HG03575 (cell line): Measurements from ENCODE around the gene LILRA5.
"Not testable (repeated sequence)": the region's sequence is repeated elsewhere in the genome, so short reads cannot be mapped to it uniquely, and the experiment has no call there.

Experiments
- ATAC-seq: cut with Tn5 transposase; IDR thresholded peaks from one replicate; pipeline ENCODE4 v1.9.1; 2021; ENCODE audit not compliant: unreplicated experiment, insufficient number of reproducible peaks, low FRiP score; ENCODE audit errors: extremely low read depth

LILRA5 gene

DNA sequence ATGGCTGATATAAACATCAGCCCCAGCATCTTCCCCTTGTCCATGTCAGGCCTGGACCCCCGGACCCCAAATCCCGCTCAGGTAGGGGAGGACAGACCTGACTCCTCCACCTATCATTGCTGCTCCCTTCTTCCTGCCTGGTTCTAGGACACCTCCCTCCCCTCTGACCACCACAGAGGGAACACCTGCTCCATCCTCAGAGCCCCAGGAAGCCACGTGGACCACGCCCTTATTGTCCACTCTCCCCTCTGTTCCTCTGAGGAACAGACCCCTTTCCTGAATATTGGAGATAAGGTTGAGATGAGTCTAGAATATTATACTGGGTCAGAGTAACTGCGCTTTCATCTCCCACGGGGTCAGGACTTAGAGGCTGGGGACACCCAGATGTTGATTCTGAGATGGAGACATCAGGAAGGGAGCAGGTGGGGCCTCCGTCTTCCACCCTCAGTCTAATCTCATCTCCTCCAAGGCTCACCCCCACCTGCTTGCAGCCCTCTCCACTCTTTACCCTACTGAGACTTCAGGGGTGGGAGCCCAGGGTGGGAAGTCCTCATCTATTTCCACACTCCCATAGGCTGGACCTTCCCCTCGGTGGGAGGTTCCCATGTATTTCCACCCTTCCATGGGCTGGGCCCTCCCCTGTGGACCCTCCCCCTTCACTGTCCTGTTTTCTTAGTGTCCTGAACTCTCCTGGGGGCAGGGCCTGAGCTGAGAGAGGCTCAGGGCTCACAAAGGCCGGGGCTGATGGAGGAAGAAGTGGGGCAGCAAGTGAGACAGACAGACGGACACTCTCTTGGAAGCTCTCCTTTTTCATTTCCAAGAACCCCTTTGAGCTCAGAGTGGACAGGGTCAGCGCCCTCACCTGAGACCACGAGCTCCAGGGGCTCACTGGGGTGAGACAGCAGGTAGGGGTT is 23.3 kb upstream of the LILRA5 start:
- ATAC-seq, result no peak

- ATAC-seq, result no peak
Observed at GRCh38 chr19:54335164-54335563, 22.2 kb upstream of the LILRA5 start.

- no peak for ATAC-seq
Observed at GRCh38 chr19:54333586-54334298, 20.8 kb upstream of the LILRA5 start.

DNA sequence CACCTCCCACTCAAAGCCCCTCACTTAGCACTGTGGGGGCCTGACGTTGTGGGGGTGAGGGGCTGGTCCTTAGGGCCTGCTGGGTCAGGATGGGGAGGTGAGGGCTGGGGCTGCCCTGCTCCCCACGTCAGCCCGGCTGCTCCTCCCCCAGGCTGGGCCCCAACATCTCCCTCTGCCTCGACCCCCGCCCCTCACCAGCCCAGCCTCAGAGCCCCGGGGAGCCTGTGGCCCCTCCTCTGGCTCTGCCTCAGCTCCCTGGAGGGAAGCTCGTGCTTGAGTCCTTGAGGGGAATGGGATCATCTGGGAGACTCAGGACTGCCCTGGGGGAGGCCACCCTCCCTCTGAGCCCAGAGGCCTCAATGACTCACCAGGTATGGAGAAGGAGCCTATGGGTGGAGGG is 19.2 kb upstream of the LILRA5 start:
- ATAC-seq, result no peak

- ATAC-seq, result no peak
Observed at GRCh38 chr19:54331626-54332025, 18.7 kb upstream of the LILRA5 start.

DNA sequence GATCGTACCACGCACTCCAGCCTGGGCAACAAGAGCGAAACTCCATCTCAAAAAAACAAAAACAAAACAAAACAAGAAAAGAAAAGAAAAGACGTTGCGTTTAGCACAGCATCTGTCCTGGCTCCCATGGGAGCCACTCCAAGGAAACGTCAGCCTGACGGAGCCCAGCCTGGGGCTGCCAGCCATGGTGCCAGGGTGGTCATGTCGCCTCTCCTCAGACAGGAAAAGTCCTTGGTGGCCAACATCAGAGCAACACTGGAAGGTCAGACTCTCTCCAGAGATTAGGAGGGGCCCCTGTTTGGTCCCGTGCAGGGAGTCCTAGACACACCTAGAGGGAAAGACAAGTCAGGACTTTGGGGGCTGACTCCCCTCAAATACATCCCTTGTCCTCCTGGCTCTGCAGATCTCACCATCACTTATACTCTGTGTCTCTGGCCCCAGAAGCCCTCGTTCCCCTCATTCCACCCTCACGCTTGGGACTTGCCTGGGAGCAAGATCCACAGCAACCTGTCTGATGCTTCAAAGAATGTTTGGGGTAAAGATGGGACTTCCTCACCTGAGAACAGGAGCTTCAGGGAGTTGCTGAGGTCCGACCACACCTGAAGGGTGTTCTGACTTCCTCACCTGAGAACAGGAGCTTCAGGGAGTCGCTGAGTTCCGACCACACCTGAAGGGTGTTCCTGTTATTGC is 16.7 kb upstream of the LILRA5 start:
- no peak for ATAC-seq

- ATAC-seq, result not testable (repeated sequence)
Observed at GRCh38 chr19:54328781-54329180, 15.8 kb upstream of the LILRA5 start.

GRCh38 chr19:54325631-54326030 is 12.7 kb upstream of the LILRA5 start:
- no peak for ATAC-seq

DNA sequence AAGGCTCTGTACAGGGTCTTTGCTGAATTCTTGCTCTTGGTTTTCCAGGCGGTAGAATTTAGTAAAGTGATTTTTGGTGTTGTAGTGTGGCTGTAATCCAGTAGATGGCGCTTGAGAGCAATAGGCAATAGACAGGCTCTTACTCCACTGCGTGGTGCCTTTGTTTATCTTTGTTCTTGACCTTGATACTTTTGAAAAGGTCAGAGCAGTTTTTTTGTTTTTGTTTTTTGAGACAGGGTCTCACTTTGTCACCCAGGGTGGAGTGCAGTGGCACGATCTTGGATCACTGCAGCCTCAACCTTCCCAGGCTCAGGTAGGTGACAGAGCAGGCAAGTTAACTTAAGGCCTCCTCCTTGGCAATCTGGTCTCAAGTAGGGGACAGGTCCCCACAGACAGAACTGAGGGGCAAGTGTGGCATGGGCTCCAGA is 12.2 kb upstream of the LILRA5 start:
- no peak for ATAC-seq

DNA sequence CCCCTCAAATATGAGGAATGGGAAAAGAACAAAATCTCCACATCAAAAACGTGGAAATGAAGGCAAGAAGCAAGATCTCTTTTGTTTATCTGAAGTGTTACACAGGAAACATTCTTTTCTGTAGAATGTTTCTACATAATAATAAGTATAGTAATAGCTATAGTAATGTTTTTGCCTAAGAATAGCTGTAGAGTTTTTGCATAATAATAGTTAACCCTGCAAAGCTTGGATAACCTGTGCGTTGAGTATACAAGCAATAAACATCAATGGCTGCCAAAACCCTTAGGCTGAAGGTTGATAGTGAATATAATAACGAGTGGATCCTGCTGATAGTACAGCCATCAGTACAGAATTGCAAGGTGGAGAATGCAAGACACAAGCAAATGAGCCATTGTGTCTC is 11.1 kb upstream of the LILRA5 start:
- ATAC-seq, result no peak

DNA sequence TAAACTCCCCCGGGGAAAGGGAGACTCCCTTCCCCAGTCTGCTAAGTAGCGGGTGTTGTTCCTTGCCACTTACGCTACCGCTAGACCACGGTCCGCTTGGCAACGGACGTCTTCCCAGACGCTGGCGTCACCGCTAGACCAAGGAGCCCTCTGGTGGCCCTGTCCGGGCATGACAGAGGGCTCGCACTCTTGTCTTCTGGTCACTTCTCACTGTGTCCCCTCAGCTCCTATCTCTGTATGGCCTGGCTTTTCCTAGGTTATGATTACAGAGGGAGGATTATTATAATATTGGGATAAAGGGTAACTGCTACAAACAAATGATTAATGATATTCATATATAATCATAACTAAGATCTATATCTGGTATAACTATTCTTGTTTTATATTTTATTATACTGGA is 10.0 kb upstream of the LILRA5 start:
- not testable (repeated sequence) for ATAC-seq

- not testable (repeated sequence) for ATAC-seq
Observed at GRCh38 chr19:54322295-54322694, 9.3 kb upstream of the LILRA5 start.

- ATAC-seq, result no peak
Observed at GRCh38 chr19:54319892-54320670, 7.1 kb upstream of the LILRA5 start.

GRCh38 chr19:54319049-54319448 is 6.1 kb upstream of the LILRA5 start:
- no peak for ATAC-seq

DNA sequence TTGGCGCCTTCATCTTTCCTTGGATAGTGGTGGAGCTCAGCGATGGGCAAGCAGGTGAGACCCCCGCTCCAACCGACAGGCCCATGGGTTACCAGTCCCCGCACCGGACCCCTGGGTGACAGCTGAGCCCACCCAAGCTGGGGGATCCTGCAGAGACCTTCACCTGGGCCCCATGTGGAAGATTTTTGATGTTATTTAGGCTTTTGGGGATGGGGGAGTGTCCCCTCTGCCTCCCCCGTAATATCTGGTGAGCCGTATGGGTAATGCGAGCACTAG is 4.9 kb upstream of the LILRA5 start:
- ATAC-seq, result no peak

DNA sequence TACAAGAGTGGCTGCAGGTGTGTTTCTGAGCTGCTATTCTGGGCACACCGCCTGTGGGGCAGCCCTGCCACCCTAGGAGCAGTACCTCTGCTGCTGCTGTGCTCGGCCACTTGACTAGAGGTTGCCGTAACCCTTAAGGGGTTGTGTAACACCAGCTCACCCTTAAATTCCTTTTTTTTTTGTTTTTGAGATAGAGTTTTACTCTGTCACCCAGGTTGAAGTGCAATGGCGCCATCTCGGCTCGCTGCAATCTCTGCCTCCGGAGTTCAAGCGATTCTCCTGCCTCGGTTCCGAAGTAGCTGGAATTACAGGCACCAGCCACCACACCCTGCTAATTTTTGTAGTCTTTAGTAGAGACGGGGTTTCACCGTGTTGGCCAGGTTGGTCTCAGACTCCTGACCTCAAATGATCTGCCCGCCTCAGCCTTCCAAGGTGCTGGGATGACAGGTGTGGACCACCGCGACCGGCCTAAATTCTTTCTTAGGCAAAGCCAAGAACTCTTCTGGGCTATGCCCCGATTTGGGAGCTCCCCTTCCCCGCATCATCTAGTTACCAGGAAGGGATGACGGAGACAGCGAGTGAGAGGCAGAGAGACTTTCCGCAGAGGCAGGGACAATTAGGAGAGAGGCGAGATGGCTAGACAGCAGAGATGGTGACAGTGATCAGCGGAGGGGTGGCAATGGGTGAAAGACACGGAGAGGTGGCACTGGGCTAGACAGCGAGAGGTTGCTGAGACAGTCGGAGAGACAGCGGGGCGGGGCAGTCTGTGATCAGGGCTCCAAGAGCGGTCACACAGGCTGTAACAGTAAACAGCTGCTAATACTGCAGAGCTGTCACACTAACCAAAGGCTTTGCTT is 4.4 kb upstream of the LILRA5 start:
- no peak for ATAC-seq

GRCh38 chr19:54316746-54317107 is 3.8 kb upstream of the LILRA5 start:
- ATAC-seq, result no peak

GRCh38 chr19:54315956-54316355 is 3.0 kb upstream of the LILRA5 start:
- ATAC-seq, result no peak
